Measurements from ENCODE around the gene MRPS12.

GRCh38 chr19:38900202-38900629 is 30.5 kb upstream of the MRPS12 start:
- TF ChIP-seq CTCF (IDR thresholded peaks at IDR 0.05; ENCODE audit: low read depth, low read length) (no peak), EZH2phosphoT487 (IDR thresholded peaks at IDR 0.05; ENCODE audit: low read depth) (no peak)

Measured in OCI-LY3 (cell line).